Calu3 (cell line): ENCODE measurements around the gene MPZL1. TPM values are rescaled to one million over a fixed set of nuclear protein-coding genes. Genes with fewer than 3 reads are reported as not detected.

ENCODE experiments used
- BruUV-seq: library from RNA; stranded (reverse); fragments of 400-500 nt; replicated peaks from 2 replicates; lab custom pipeline; 2021; lab: Mats Ljungman, UMichigan
- CTCF ChIA-PET: fragments of 300-600 bp; sonication (Branson Sonifier 250); formaldehyde crosslinking; loops from one replicate; lab custom pipeline; 2022; ENCODE audit warnings: antibody characterized with exemption; lab: Charles Lee
- DNase-seq: peaks from one replicate; pipeline ENCODE4 v3.0.0; 2022
- H3K27ac Mint-ChIP-seq: one replicate; pipeline ENCODE4 v1.8.0; 2022; ENCODE audit warnings: mixed read lengths; ENCODE audit not compliant: unreplicated experiment
- H3K27me3 Mint-ChIP-seq: one replicate; pipeline ENCODE4 v1.8.0; 2022; ENCODE audit warnings: mixed read lengths; ENCODE audit not compliant: unreplicated experiment
- H3K36me3 Mint-ChIP-seq: one replicate; pipeline ENCODE4 v1.8.0; 2022; ENCODE audit warnings: mild to moderate bottlenecking, moderate library complexity, mixed read lengths; ENCODE audit not compliant: insufficient read depth, unreplicated experiment
- H3K4me1 Mint-ChIP-seq: one replicate; pipeline ENCODE4 v1.8.0; 2022; ENCODE audit warnings: mild to moderate bottlenecking, low read depth, mixed read lengths; ENCODE audit not compliant: unreplicated experiment
- H3K4me3 Mint-ChIP-seq: one replicate; pipeline ENCODE4 v1.8.0; 2022; ENCODE audit warnings: mild to moderate bottlenecking, low read depth, moderate library complexity, mixed read lengths; ENCODE audit not compliant: unreplicated experiment
- H3K9me3 Mint-ChIP-seq: one replicate; pipeline ENCODE4 v1.8.0; 2022; ENCODE audit warnings: low read depth, mixed read lengths; ENCODE audit not compliant: unreplicated experiment
- intact Hi-C: fragments of 100-400 bp; cut with micrococcal nuclease; formaldehyde crosslinking; loops from one replicate; pipeline ENCODE4 v1.10.0; 2022; ENCODE audit not compliant: unreplicated experiment
- total RNA-seq: library from RNA; stranded (reverse); gene quantifications from 2 replicates; pipeline ENCODE4 v1.2.3, GENCODE V29; 2022
- TF ChIP-seq, protein P1 (sequence below): fragments of 200-600 bp; IDR thresholded peaks from one replicate; pipeline ENCODE4 v1.8.0; 2022; ENCODE audit warnings: antibody characterized with exemption; ENCODE audit not compliant: unreplicated experiment

The MPZL1 gene
- total RNA-seq, 1 experiment from 2014 or later, result 139 TPM

DNA sequence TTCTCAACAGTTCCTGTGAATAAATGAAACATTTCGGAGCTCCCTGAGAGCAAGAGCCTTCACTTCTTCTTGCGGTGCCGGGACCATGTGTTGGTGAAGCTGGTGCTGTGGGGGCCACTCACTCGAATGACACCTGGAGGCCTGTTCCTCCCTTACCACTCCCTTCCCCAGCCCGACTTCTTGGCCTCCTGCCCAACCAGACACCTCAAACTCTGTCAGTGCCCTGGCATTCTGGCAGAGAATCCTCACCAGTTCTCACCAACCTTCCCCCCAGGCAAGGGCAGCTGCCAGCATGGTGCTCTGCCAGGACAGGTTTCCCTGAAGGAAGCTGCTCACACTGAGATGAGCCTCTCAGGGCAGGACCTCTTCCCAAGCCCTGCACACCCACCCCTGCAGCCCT, 68.3 kb downstream of the MPZL1 start:
- Mint-ChIP-seq H3K27me3 (no peaks in the 10 kb centered on the region), H3K4me1 (no peaks in the 10 kb centered on the region), H3K9me3 (no peaks in the 10 kb centered on the region), H3K36me3 (peaks cover 33% of the 10 kb centered on the region), H3K27ac (no peak overlapping the region), H3K4me3 (no peak overlapping the region)
- DNase-seq, result no peak
- CTCF ChIA-PET, result no interaction called here
- intact Hi-C loops, result no loop called here
- TF ChIP-seq, protein P1, sequence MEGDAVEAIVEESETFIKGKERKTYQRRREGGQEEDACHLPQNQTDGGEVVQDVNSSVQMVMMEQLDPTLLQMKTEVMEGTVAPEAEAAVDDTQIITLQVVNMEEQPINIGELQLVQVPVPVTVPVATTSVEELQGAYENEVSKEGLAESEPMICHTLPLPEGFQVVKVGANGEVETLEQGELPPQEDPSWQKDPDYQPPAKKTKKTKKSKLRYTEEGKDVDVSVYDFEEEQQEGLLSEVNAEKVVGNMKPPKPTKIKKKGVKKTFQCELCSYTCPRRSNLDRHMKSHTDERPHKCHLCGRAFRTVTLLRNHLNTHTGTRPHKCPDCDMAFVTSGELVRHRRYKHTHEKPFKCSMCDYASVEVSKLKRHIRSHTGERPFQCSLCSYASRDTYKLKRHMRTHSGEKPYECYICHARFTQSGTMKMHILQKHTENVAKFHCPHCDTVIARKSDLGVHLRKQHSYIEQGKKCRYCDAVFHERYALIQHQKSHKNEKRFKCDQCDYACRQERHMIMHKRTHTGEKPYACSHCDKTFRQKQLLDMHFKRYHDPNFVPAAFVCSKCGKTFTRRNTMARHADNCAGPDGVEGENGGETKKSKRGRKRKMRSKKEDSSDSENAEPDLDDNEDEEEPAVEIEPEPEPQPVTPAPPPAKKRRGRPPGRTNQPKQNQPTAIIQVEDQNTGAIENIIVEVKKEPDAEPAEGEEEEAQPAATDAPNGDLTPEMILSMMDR, result no peak
- BruUV-seq, result no TSS peak

DNA sequence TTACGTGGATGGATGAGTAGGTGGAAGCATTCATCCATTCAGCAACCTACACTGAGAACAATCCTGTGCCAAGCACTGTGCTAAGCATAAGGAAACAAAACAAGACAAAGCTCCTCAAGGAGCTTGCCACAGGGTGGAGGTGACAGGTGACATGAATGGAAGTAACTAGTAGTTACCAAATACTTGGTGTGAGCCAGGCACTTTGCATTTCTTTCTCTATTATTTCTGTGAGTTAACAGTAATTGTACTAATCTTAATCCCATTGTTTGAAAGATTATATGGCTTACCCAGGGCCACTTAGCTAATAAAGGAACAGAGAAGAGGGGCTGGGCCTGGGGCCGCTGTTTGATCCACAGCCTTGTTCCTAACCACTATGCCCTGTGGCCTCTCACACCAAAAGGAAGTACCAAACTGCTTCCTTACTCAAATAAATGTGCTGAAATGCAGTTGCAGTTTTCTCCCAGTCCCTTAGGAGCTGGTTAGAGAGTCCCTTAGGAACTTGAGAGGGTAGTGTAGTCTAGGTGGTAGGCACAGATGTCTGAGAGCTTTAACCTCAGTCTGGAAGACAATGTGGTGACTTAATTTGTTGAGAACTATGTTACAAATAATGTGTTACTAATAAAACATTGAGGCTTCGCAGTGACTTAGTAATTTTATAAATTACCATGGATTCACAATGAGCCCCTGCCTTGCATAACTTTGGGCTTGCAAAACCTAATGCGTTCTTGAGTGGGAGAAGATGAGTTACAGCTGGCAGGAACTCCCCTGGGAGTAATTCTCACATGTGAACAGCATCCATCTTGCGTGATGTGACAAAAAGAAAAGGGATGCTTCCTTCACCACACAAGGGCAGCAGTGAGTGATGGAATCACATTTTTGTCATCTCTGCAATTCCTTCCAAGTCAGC, 69.8 kb downstream of the MPZL1 start:
- no peak overlapping the region for H3K4me3 Mint-ChIP-seq
- no TSS peak for BruUV-seq
- H3K27me3 Mint-ChIP-seq, result no peaks in the 10 kb centered on the region
- intact Hi-C loops, result no loop called here
- CTCF ChIA-PET, result interaction anchor here (1.0 kb wide), 1 partner anchor 38 kb away, joined by 7 read pairs; no protein-coding TSS in a partner anchor
- DNase-seq, result no peak
- H3K9me3 Mint-ChIP-seq, result no peaks in the 10 kb centered on the region
- H3K4me1 Mint-ChIP-seq, result no peaks in the 10 kb centered on the region
- TF ChIP-seq, protein P1, result no peak
- H3K36me3 Mint-ChIP-seq, result peaks cover 31% of the 10 kb centered on the region
- no peak overlapping the region for H3K27ac Mint-ChIP-seq

DNA sequence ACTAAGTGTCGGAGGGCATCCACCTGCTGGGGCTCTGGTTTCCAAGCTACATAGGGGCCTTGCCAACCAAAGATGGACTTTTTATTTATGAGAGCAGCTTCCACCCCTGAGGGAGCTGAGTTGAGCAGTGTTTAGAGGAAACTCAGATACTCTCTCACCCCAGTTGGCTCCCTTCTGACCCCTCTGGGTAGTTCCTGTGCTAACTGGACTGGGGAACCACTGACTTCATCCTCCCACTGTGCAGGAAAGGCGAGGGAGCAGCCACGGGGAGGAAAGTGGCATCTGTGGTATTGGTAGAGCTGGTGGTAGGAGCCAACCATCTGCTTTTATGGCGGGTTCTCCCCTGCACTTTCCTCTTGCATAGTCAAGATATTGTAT, 70.4 kb downstream of the MPZL1 start:
- Mint-ChIP-seq H3K36me3 (peaks cover 31% of the 10 kb centered on the region), H3K4me3 (no peak overlapping the region), H3K27me3 (no peaks in the 10 kb centered on the region), H3K27ac (no peak overlapping the region), H3K4me1 (peaks cover 6% of the 10 kb centered on the region), H3K9me3 (no peaks in the 10 kb centered on the region)
- CTCF ChIA-PET, result no interaction called here
- BruUV-seq, result no TSS peak
- TF ChIP-seq, protein P1, result no peak
- no peak for DNase-seq
- intact Hi-C loops, result no loop called here

DNA sequence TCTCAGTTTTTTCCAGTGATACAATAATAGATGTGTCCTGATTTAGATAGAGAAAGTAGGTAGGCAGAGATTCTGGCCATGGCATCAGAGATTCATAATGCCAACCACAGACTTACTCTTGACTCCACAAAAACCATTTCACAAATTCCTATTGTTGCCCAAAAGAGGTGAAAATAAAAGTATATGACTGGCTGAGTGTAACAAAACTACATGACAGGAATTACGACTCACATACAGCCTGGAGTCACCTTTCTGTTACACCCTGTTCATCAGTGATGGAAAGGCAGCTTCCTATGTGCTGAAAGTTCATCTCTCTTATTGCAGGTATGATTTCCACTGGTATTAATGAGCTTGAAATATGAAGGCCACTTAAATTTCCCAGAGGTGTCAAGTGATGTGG, 72.3 kb downstream of the MPZL1 start:
- TF ChIP-seq, protein P1, result no peak
- Mint-ChIP-seq H3K27ac (no peak overlapping the region), H3K4me3 (no peak overlapping the region), H3K36me3 (peaks cover 25% of the 10 kb centered on the region), H3K9me3 (no peaks in the 10 kb centered on the region), H3K27me3 (no peaks in the 10 kb centered on the region), H3K4me1 (peaks cover 10% of the 10 kb centered on the region)
- CTCF ChIA-PET, result interaction anchor here (0.6 kb wide), 1 partner anchor 307 kb away, joined by 6 read pairs; no protein-coding TSS in a partner anchor
- no peak for DNase-seq
- intact Hi-C loops, result no loop called here
- no TSS peak for BruUV-seq
